NB4 (cell line): ENCODE measurements around the gene PCCA.

ENCODE experiments used
- DNase-seq: peaks from one replicate; pipeline ENCODE4 v3.0.0; 2010; ENCODE audit warnings: low read depth
- H3K4me3 ChIP-seq: one replicate; pipeline ENCODE4 v1.5.1; 2011; ENCODE audit warnings: mild to moderate bottlenecking, low read depth, low read length, moderate library complexity
- MYC ChIP-seq: IDR thresholded peaks from 2 replicates; pipeline ENCODE4 v1.6.1; 2011; ENCODE audit warnings: low read depth, low read length
- POLR2A ChIP-seq: IDR thresholded peaks from 2 replicates; pipeline ENCODE4 v1.6.1; 2011; ENCODE audit warnings: mild to moderate bottlenecking; ENCODE audit not compliant: insufficient read length; ENCODE audit errors: extremely low read depth
- TF ChIP-seq, protein P1 (sequence below): IDR thresholded peaks from 2 replicates; pipeline ENCODE4 v1.6.1; 2011; ENCODE audit warnings: low read depth, low read length
- TF ChIP-seq, protein P2 (sequence below): IDR thresholded peaks from one replicate; pipeline ENCODE4 v1.5.1; 2012; ENCODE audit warnings: low read depth, low read length

Gene PCCA

DNA sequence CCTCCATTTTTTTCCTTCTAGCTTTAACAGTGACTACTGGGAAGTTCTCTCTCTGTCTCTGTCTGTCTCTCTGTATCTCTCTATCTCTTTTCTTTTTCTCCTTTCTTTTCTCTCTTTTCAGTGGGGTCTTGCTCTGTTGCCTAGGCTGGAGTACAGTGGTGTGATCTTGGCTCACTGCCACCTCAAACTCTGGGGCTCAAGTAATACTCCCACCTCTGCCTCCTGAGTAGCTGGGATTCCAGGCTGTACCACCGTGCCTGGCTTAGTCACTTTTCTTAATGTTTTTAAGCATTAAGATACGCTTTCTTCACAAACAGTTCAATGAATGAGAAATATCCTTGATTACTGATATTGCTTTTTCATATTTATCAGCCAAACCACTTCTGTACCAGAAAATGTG is 13.1 kb downstream of the PCCA start:
- no peak for DNase-seq
- TF ChIP-seq, protein P1, sequence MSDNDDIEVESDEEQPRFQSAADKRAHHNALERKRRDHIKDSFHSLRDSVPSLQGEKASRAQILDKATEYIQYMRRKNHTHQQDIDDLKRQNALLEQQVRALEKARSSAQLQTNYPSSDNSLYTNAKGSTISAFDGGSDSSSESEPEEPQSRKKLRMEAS, result no peak
- TF ChIP-seq MYC, result no peak
- no peak for TF ChIP-seq POLR2A
- TF ChIP-seq, protein P2, sequence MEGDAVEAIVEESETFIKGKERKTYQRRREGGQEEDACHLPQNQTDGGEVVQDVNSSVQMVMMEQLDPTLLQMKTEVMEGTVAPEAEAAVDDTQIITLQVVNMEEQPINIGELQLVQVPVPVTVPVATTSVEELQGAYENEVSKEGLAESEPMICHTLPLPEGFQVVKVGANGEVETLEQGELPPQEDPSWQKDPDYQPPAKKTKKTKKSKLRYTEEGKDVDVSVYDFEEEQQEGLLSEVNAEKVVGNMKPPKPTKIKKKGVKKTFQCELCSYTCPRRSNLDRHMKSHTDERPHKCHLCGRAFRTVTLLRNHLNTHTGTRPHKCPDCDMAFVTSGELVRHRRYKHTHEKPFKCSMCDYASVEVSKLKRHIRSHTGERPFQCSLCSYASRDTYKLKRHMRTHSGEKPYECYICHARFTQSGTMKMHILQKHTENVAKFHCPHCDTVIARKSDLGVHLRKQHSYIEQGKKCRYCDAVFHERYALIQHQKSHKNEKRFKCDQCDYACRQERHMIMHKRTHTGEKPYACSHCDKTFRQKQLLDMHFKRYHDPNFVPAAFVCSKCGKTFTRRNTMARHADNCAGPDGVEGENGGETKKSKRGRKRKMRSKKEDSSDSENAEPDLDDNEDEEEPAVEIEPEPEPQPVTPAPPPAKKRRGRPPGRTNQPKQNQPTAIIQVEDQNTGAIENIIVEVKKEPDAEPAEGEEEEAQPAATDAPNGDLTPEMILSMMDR, result no peak
- no peak overlapping the region for H3K4me3 ChIP-seq

DNA sequence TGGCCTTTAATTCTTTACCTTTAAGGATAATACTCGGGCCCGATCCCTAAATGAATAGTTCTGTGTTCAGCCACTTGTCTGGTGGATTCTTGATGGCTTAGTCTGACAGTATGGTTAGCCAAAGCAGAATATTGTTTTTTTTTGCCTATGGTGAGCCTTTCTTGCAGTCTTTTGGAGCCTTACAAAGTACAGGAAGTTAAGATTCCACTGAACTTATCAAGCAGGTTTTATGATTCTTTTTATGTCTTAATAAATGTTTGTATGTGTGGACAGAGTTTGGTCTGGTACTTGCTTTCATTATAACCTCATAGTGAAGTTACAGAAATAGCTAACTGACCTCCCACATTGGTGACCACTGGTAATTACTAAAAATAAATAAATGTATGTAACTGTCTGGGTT is 17.1 kb downstream of the PCCA start:
- DNase-seq, result no peak
- no peak overlapping the region for H3K4me3 ChIP-seq
- TF ChIP-seq, protein P2, result no peak
- no peak for TF ChIP-seq MYC
- no peak for TF ChIP-seq POLR2A
- TF ChIP-seq, protein P1, result no peak

DNA sequence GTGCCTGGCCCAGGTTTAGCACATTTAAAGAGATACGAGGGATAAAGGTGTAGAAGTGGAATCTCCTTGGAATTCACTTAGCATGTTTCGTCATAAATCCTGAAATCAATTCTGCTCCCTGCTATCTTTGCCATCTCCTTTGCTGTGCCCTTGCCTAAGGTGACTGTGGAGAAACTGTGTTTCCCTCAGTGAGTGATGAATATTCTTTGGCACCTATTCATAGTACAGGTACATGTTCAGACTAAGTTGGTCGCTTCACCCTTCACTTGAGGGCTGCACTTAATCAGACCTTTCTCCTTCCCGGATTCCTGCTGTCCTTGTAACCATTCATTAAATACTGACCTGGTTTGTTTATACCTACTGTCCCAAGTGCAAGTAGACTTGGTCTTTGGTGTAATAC is 17.8 kb downstream of the PCCA start:
- TF ChIP-seq, protein P1, result no peak
- TF ChIP-seq MYC, result no peak
- TF ChIP-seq, protein P2, result no peak
- no peak for TF ChIP-seq POLR2A
- H3K4me3 ChIP-seq, result no peak overlapping the region
- DNase-seq, result no peak

DNA sequence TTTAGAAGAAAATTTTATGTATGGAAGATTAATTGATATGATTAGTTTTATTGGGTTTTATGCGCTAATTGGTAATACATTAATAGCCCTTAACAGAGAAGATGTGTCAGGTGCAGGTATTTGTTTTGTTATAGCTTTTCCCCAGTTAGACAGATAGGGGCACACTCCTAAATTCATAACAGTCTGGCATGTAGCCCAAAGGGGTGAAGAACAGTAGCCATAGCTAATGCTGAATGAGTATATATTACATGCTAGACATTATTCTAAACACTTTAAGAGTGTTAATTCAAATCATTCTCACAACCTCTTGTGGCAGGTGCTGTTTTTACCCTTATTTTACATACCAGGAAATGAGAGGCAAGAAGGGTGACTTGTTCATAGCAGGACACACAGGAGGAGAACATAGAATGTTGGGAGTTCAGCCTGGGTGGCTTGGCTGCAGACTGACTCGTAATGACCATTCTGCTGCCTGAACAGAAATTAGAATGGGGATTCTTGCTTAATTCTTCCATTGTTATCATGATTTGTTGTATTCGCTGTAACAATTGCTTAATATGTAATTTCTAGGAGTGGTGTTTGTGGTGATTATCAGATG is 20.1 kb downstream of the PCCA start:
- TF ChIP-seq, protein P2, result no peak
- DNase-seq, result no peak
- no peak overlapping the region for H3K4me3 ChIP-seq

DNA sequence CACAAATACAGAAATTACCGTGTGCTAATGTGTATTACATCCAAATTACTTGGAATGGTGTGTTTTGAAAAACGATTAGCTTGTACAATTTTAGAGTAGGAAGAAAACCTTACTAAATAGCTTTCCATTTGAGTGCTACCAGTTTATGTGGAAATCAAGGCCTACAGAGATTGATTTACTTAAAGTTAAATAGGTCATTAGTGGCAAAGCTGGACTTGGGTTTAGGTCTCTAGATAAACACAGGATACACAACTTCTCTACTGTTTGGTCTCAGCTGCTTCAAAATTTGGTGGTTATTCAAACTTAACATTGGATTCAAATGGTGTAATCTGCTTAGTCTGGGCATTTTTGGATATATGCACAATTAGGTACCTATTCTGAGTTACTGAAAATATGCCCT is 21.4 kb downstream of the PCCA start:
- TF ChIP-seq MYC, result no peak
- no peak for TF ChIP-seq POLR2A
- TF ChIP-seq, protein P2, result no peak
- TF ChIP-seq, protein P1, result no peak
- DNase-seq, result no peak
- no peak overlapping the region for H3K4me3 ChIP-seq

DNA sequence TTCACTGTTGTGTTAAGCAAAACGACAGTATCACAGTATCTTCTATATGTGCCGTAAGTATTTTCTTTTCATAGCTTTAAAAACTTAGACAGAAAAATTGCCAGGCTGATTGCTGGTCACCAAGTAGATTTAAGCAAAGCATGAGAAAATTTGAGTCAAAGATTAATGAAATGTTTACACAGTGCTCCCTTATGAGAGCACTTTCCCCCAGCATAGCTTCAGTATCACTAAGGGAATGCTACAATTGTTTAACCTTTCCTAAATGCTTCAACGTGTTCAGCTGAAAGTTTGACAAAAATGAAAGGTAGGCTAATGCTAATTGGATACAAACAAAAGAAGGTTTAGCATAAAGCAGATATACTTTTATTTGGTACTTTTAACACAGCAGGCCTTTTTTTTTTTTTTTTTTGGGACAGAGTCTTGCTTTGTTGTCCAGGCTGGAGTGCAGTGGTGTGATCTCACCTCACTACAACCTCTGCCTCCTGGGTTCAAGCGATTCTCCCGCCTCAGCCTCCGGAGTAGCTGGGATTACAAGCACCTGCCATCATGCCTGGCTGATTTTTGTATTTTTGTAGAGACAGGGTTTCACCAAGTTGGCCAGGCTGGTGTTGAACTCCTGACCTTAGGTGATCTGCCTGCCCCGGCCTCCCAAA is 23.4 kb downstream of the PCCA start:
- H3K4me3 ChIP-seq, result no peak overlapping the region
- TF ChIP-seq, protein P2, result no peak
- TF ChIP-seq MYC, result no peak
- TF ChIP-seq, protein P1, result no peak
- TF ChIP-seq POLR2A, result no peak
- no peak for DNase-seq
